PC-3 (cell line): ENCODE data around the gene LRCH4. TPM values are rescaled to one million over a fixed set of nuclear protein-coding genes. Genes with fewer than 3 reads are reported as not detected.

Experiments used
- ATAC-seq: fragments of 200-7000 bp; cut with Tn5 transposase; 2 replicates; pipeline ENCODE4 v1.9.1; 2020; ENCODE audit warnings: mild to moderate bottlenecking, moderate library complexity
- BruUV-seq: library from RNA; stranded (reverse); fragments of 400-500 nt; replicated peaks from 2 replicates; lab custom pipeline; 2021; lab: Mats Ljungman, UMichigan
- CTCF ChIA-PET: fragments of 300-600 bp; sonication (Branson Sonifier 250); formaldehyde crosslinking; loops from one replicate; lab custom pipeline; 2022; ENCODE audit warnings: antibody characterized with exemption; lab: Charles Lee
- POLR2A ChIA-PET: fragments of 300-600 bp; sonication (Branson Sonifier 250); formaldehyde crosslinking; loops from one replicate; lab custom pipeline; 2022; ENCODE audit warnings: antibody characterized with exemption; ENCODE audit not compliant: unreplicated experiment; lab: Charles Lee
- DNase-seq: peaks from one replicate; pipeline ENCODE4 v3.0.0-alpha.2; 2015
- H2AFZ ChIP-seq: fragments of 300-600 bp; sonication (generic); 2 replicates; pipeline ENCODE4 v1.6.0; 2016; ENCODE audit warnings: antibody characterized with exemption, low read length
- H3F3A ChIP-seq: fragments of 300-600 bp; sonication (generic); one replicate; pipeline ENCODE4 v1.6.0; 2017; ENCODE audit warnings: antibody characterized with exemption, low read length, control low read depth, mild to moderate bottlenecking; ENCODE audit not compliant: unreplicated experiment
- H3K27ac ChIP-seq: fragments of 300-600 bp; sonication (generic); 2 replicates; pipeline ENCODE4 v1.5.1; 2016; ENCODE audit warnings: mild to moderate bottlenecking, low read length
- H3K27me3 ChIP-seq: fragments of 300-600 bp; sonication (generic); 2 replicates; pipeline ENCODE4 v1.6.1; 2016; ENCODE audit warnings: low read length, mixed read lengths
- H3K36me3 ChIP-seq: fragments of 300-600 bp; sonication (generic); 2 replicates; pipeline ENCODE4 v1.6.1; 2016; ENCODE audit warnings: low read depth, mixed run types, low read length, mixed read lengths
- H3K4me1 ChIP-seq: fragments of 300-600 bp; sonication (generic); 2 replicates; pipeline ENCODE4 v1.5.1; 2016; ENCODE audit warnings: low read length; ENCODE audit not compliant: insufficient read depth
- H3K4me2 ChIP-seq: fragments of 300-600 bp; sonication (generic); 2 replicates; pipeline ENCODE4 v1.6.0; 2016; ENCODE audit warnings: low read length
- H3K4me3 ChIP-seq: fragments of 300-600 bp; sonication (generic); 2 replicates; pipeline ENCODE4 v1.5.1; 2016; ENCODE audit warnings: mild to moderate bottlenecking, low read length, mixed read lengths
- H3K79me2 ChIP-seq: fragments of 300-600 bp; sonication (generic); 2 replicates; pipeline ENCODE4 v1.6.1; 2017; ENCODE audit warnings: low read length, mixed read lengths
- H3K9ac ChIP-seq: fragments of 300-600 bp; sonication (generic); 2 replicates; pipeline ENCODE4 v1.6.0; 2016; ENCODE audit warnings: mild to moderate bottlenecking, low read length
- H3K9me2 ChIP-seq: fragments of 300-600 bp; sonication (generic); replicated peaks from 2 replicates; pipeline ENCODE4 v1.6.1; 2016; ENCODE audit warnings: mixed run types, low read length, mixed read lengths
- H3K9me3 ChIP-seq: fragments of 300-600 bp; sonication (generic); 2 replicates; pipeline ENCODE4 v1.6.1; 2016; ENCODE audit warnings: low read length, mixed read lengths
- H4K20me1 ChIP-seq: fragments of 300-600 bp; sonication (generic); 2 replicates; pipeline ENCODE4 v1.6.1; 2016; ENCODE audit warnings: low read length, mixed read lengths
- EZH2 ChIP-seq: fragments of 300-600 bp; sonication (generic); IDR thresholded peaks from one replicate; pipeline ENCODE4 v1.6.1; 2017; ENCODE audit warnings: antibody characterized with exemption, mild to moderate bottlenecking, low read length; ENCODE audit not compliant: unreplicated experiment
- EZH2phosphoT487 ChIP-seq: fragments of 300-600 bp; sonication (generic); IDR thresholded peaks from 2 replicates; pipeline ENCODE4 v1.6.1; 2018; ENCODE audit warnings: mild to moderate bottlenecking, antibody characterized with exemption, low read length, borderline replicate concordance
- intact Hi-C: fragments of 100-400 bp; cut with micrococcal nuclease; formaldehyde crosslinking; loops from 2 replicates; pipeline ENCODE4 v1.9.0; 2023
- total RNA-seq: library from RNA; depleted of rRNA; stranded (reverse); fragments of >200 nt; gene quantifications from 2 replicates; pipeline ENCODE4 v1.2.3, GENCODE V29; 2014
- TF ChIP-seq, protein P1 (sequence below): fragments of 300-600 bp; sonication (generic); conservative IDR thresholded peaks from 2 replicates; pipeline ENCODE4 v1.5.1; 2017; ENCODE audit warnings: antibody characterized with exemption, low read depth, mild to moderate bottlenecking, low read length

The LRCH4 gene
- total RNA-seq, 1 experiment from 2014 or later = 15.6 TPM

- ATAC-seq (no peak), DNase-seq (no peak)
- no peaks in the 10 kb centered on the region for H3K27me3 ChIP-seq
- H3K4me2 ChIP-seq = no peak overlapping the region
- no peaks in the 10 kb centered on the region for H3K9me3 ChIP-seq
- H3F3A ChIP-seq = no peaks in the 10 kb centered on the region
- ChIA-PET POLR2A (interaction anchor here (0.7 kb wide), 1 partner anchor 133 kb away, joined by 6 read pairs; no protein-coding TSS in a partner anchor), CTCF (no interaction called here)
- peaks cover 6% of the 10 kb centered on the region for H3K4me1 ChIP-seq
- H2AFZ ChIP-seq = no peak overlapping the region
- no peak overlapping the region for H3K9ac ChIP-seq
- H3K9me2 ChIP-seq = no peaks in the 10 kb centered on the region
- intact Hi-C loops = no loop called here
- H4K20me1 ChIP-seq = no peaks in the 10 kb centered on the region
- H3K79me2 ChIP-seq = no peaks in the 10 kb centered on the region
- BruUV-seq = no TSS peak
- no peak overlapping the region for H3K27ac ChIP-seq
- H3K4me3 ChIP-seq = no peak overlapping the region
- H3K36me3 ChIP-seq = no peaks in the 10 kb centered on the region
- TF ChIP-seq EZH2 = no peak
- no peak for TF ChIP-seq EZH2phosphoT487
- TF ChIP-seq, protein P1, sequence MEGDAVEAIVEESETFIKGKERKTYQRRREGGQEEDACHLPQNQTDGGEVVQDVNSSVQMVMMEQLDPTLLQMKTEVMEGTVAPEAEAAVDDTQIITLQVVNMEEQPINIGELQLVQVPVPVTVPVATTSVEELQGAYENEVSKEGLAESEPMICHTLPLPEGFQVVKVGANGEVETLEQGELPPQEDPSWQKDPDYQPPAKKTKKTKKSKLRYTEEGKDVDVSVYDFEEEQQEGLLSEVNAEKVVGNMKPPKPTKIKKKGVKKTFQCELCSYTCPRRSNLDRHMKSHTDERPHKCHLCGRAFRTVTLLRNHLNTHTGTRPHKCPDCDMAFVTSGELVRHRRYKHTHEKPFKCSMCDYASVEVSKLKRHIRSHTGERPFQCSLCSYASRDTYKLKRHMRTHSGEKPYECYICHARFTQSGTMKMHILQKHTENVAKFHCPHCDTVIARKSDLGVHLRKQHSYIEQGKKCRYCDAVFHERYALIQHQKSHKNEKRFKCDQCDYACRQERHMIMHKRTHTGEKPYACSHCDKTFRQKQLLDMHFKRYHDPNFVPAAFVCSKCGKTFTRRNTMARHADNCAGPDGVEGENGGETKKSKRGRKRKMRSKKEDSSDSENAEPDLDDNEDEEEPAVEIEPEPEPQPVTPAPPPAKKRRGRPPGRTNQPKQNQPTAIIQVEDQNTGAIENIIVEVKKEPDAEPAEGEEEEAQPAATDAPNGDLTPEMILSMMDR = no peak
Measured at GRCh38 chr7:100630066-100630465, 44.1 kb upstream of the LRCH4 start.

DNA sequence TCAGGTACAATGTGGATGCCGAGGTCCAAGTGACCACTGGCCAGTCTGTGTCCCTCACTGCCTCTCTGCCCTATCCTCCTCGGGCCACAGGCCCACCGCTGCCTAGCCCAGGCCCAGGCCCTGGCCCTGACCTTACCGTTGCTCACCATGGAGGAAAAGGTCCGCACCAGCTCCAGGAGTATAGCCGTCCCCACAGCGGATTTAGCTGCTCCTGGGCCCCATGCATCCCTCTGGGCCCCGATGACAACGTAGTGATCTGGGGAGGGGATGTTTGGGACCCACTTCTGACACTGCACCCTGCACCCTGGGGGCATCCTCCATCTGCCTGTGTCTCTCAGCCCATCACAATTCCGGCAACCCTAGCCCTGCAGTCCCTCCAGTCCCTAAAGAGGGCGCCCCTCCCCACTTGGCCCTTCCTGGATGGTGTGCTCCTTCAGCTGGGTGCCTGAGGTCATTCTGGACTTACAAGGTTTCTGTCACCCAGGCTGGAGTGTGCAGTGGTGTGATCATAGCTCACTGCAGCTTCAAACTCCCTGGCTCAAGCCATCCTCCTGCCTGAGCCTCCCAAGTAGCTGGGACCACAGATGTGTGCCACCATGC is 43.3 kb upstream of the LRCH4 start:
- Histone ChIP-seq H3K9ac (no peak overlapping the region), H3K4me3 (no peak overlapping the region), H3K9me3 (no peaks in the 10 kb centered on the region), H3K36me3 (no peaks in the 10 kb centered on the region), H3F3A (no peaks in the 10 kb centered on the region), H3K4me1 (peaks cover 6% of the 10 kb centered on the region), H3K79me2 (no peaks in the 10 kb centered on the region), H3K4me2 (no peak overlapping the region), H3K9me2 (no peaks in the 10 kb centered on the region), H4K20me1 (no peaks in the 10 kb centered on the region), H3K27me3 (no peaks in the 10 kb centered on the region), H2AFZ (no peak overlapping the region), H3K27ac (no peak overlapping the region)
- DNase-seq (peak; percentile 55), ATAC-seq (peak; percentile 16; the same call in 1 of the 2 replicates)
- TF ChIP-seq EZH2phosphoT487 (no peak), EZH2 (no peak)
- TF ChIP-seq, protein P1 = peak; percentile 56
- BruUV-seq = no TSS peak
- intact Hi-C loops = loop anchor here (5.0 kb wide), 1 partner anchor 43 kb away; the partner anchor contains the start of gene GNB2
- POLR2A ChIA-PET = no interaction called here
- CTCF ChIA-PET = no interaction called here

DNA sequence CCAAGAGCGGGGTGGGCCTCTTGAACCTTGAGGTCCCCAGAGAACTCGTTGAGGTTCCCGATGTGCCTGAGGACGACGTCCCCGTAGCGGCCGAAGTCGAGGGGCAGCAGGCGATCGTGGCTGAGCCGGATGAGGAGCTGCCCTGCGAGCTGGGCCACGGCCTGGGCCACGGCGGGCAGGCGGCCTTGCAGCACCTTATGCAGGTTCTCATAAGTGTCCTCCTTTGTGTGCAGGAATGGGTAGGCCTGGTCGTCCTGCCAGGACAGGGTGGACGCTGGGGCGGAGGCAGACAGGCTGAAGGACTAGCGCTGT is 41.3 kb upstream of the LRCH4 start:
- H3K9ac ChIP-seq = peak overlapping the region; percentile 78
- CTCF ChIA-PET = no interaction called here

More for the DNA sequence above, 41.3 kb upstream of the LRCH4 start:
- no TSS peak for BruUV-seq
- DNase-seq (no peak), ATAC-seq (no peak)
- intact Hi-C loops = loop anchor here (5.0 kb wide), 1 partner anchor 45 kb away; the partner anchor contains the start of gene GNB2
- POLR2A ChIA-PET = no interaction called here
- H2AFZ ChIP-seq = no peak overlapping the region
- peaks cover 6% of the 10 kb centered on the region for H3K4me1 ChIP-seq
- no peak overlapping the region for H3K27ac ChIP-seq
- H3F3A ChIP-seq = no peaks in the 10 kb centered on the region
- H3K4me3 ChIP-seq = peak overlapping the region; percentile 75
- TF ChIP-seq EZH2 (no peak), EZH2phosphoT487 (no peak)
- TF ChIP-seq, protein P1 = no peak
- no peaks in the 10 kb centered on the region for H3K9me2 ChIP-seq
- H3K9me3 ChIP-seq = no peaks in the 10 kb centered on the region
- no peaks in the 10 kb centered on the region for H4K20me1 ChIP-seq
- no peaks in the 10 kb centered on the region for H3K79me2 ChIP-seq
- peak overlapping the region; percentile 98 for H3K4me2 ChIP-seq
- H3K27me3 ChIP-seq = no peaks in the 10 kb centered on the region
- H3K36me3 ChIP-seq = no peaks in the 10 kb centered on the region
